Measurements from ENCODE around the gene HECTD2. TPM values are rescaled to one million over a fixed set of nuclear protein-coding genes. Genes with fewer than 3 reads are reported as not detected.

The HECTD2 gene
- total and polyA plus RNA-seq, 2 of the 8 experiments (the other 6 are each of a cell fraction or from before 2014, with no cell fraction given) = 5.7 to 11.9 TPM

DNA sequence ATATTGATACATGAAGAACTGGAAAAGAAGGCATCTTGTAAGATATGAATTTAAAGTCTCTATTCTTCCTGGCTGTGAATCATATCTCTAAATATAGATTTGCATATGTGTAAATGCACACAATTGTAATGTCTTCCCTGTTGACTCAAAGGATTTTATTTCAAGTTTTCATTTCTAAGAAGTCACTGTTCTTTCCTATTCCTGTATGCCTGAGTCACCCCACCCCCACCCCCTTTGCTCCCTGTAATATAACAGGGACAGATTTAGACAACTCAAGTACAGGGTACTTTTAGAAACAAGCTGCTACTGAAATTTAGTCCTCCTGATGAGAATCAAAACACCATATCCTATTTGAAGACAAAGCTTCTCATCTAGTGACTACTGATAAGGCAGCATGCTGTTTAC lies 43.0 kb upstream of the HECTD2 start (continued):
- TF ChIP-seq NANOG (IDR thresholded peaks at IDR 0.05; ENCODE audit: insufficient read depth, low read depth, low read length, poor library complexity, severe bottlenecking) (no peak), SIX5 (IDR thresholded peaks at IDR 0.05; ENCODE audit: low read depth, low read length) (no peak), PHF8 (conservative IDR thresholded peaks at IDR 0.05; ENCODE audit: low read depth, low read length) (no peak), POLR2AphosphoS5 (IDR thresholded peaks at IDR 0.05; ENCODE audit: low read depth, low read length) (no peak), YY1 (IDR thresholded peaks at IDR 0.05; ENCODE audit: low read depth, low read length) (no peak), MAFK (IDR thresholded peaks at IDR 0.05; ENCODE audit: low read depth, low read length) (no peak), EGR1 (IDR thresholded peaks at IDR 0.05; ENCODE audit: borderline replicate concordance, low read depth, low read length) (no peak), RXRA (IDR thresholded peaks at IDR 0.05; ENCODE audit: insufficient read depth, low read depth, low read length) (no peak), ATF2 (IDR thresholded peaks at IDR 0.05; ENCODE audit: low read length) (no peak), SIRT6 (IDR thresholded peaks at IDR 0.05; ENCODE audit: low read length) (no peak)

All from H1 (cell line).